PC-9 (cell line): ENCODE data around the gene FAM53A. TPM values are rescaled to one million over a fixed set of nuclear protein-coding genes. Genes with fewer than 3 reads are reported as not detected.

Experiments used
- BruUV-seq: library from RNA; stranded (reverse); fragments of 400-500 nt; replicated peaks from 2 replicates; lab custom pipeline; 2021; lab: Mats Ljungman, UMichigan
- CTCF ChIA-PET: fragments of 300-600 bp; sonication (Branson Sonifier 250); formaldehyde crosslinking; loops from one replicate; lab custom pipeline; 2022; ENCODE audit warnings: antibody characterized with exemption; lab: Charles Lee
- POLR2A ChIA-PET: fragments of 300-600 bp; sonication (Branson Sonifier 250); formaldehyde crosslinking; loops from one replicate; lab custom pipeline; 2022; ENCODE audit warnings: antibody characterized with exemption; ENCODE audit not compliant: unreplicated experiment; lab: Charles Lee
- DNase-seq, 2 experiments: peaks; one replicate each; pipeline versions ENCODE4 v3.0.0 to v3.0.0-alpha.2; 2015 to 2022; ENCODE audit warnings: mixed read lengths in 1 of 2
- H2AFZ ChIP-seq: fragments of 200-600 bp; sonication (generic); 2 replicates; pipeline ENCODE4 v1.8.1; 2017; ENCODE audit warnings: antibody characterized with exemption
- H3F3A ChIP-seq: fragments of 200-600 bp; sonication (generic); 2 replicates; pipeline ENCODE4 v1.8.1; 2017; ENCODE audit warnings: antibody characterized with exemption, mild to moderate bottlenecking, low read depth; ENCODE audit not compliant: insufficient read depth
- H3K27ac ChIP-seq: fragments of 200-600 bp; sonication (generic); 2 replicates; pipeline ENCODE4 v1.6.1; 2016; ENCODE audit warnings: mixed run types
- H3K27me3 ChIP-seq: fragments of 200-600 bp; sonication (generic); 2 replicates; pipeline ENCODE4 v1.6.1; 2016; ENCODE audit warnings: low read depth, mixed run types; ENCODE audit not compliant: insufficient read depth
- H3K36me3 ChIP-seq: fragments of 200-600 bp; sonication (generic); 2 replicates; pipeline ENCODE4 v1.6.1; 2016; ENCODE audit warnings: low read depth, mixed run types
- H3K4me1 ChIP-seq: fragments of 200-600 bp; sonication (generic); replicated peaks from 2 replicates; pipeline ENCODE4 v1.6.1; 2016; ENCODE audit warnings: mixed run types; ENCODE audit not compliant: insufficient read depth
- H3K4me2 ChIP-seq: fragments of 200-600 bp; sonication (generic); 2 replicates; pipeline ENCODE4 v1.6.1; 2017; ENCODE audit warnings: mixed run types
- H3K4me3 ChIP-seq: fragments of 200-600 bp; sonication (generic); 2 replicates; pipeline ENCODE4 v1.6.1; 2016; ENCODE audit warnings: mixed run types
- H3K79me2 ChIP-seq: fragments of 200-600 bp; sonication (generic); 2 replicates; pipeline ENCODE4 v1.6.1; 2017; ENCODE audit warnings: low read depth, mixed run types
- H3K9me2 ChIP-seq: fragments of 200-600 bp; sonication (generic); 2 replicates; pipeline ENCODE4 v1.8.1; 2017; ENCODE audit warnings: mild to moderate bottlenecking; ENCODE audit not compliant: insufficient read depth
- H3K9me3 ChIP-seq: fragments of 200-600 bp; sonication (generic); 2 replicates; pipeline ENCODE4 v1.8.1; 2016; ENCODE audit warnings: low read depth; ENCODE audit not compliant: insufficient read depth
- H4K20me1 ChIP-seq: fragments of 200-600 bp; sonication (generic); 2 replicates; pipeline ENCODE4 v1.8.1; 2017; ENCODE audit not compliant: insufficient read depth
- CTCF ChIP-seq: fragments of 200-600 bp; sonication (generic); conservative IDR thresholded peaks from 2 replicates; pipeline ENCODE4 v1.6.1; 2017; ENCODE audit warnings: mixed run types, antibody characterized with exemption, mild to moderate bottlenecking, moderate library complexity
- EZH2 ChIP-seq: fragments of 200-600 bp; sonication (generic); IDR thresholded peaks from 2 replicates; pipeline ENCODE4 v1.8.0; 2017; ENCODE audit warnings: antibody characterized with exemption, low read depth
- intact Hi-C: fragments of 100-400 bp; cut with micrococcal nuclease; formaldehyde crosslinking; loops from one replicate; pipeline ENCODE4 v1.10.0; 2022; ENCODE audit not compliant: unreplicated experiment
- total RNA-seq: library from RNA; stranded (reverse); gene quantifications from 2 replicates; pipeline ENCODE4 v1.2.3, GENCODE V29; 2021

FAM53A gene
- total RNA-seq, 1 experiment from 2014 or later: 4.0 TPM

GRCh38 chr4:1640190-1640589 lies 43.9 kb downstream of the FAM53A start:
- Histone ChIP-seq H3K27ac (no peak overlapping the region), H4K20me1 (no peaks in the 10 kb centered on the region; the same call in 1 of the 2 replicates), H3K4me3 (no peak overlapping the region), H3K27me3 (peaks cover 48% of the 10 kb centered on the region), H3K4me2 (no peak overlapping the region), H3K79me2 (no peaks in the 10 kb centered on the region), H3K9me3 (no peaks in the 10 kb centered on the region), H3K4me1 (no peaks in the 10 kb centered on the region), H3F3A (no peaks in the 10 kb centered on the region), H3K36me3 (no peaks in the 10 kb centered on the region), H2AFZ (no peak overlapping the region), H3K9me2 (no peaks in the 10 kb centered on the region)
- ChIA-PET POLR2A (no interaction called here), CTCF (no interaction called here)
- no peak for DNase-seq
- no peak for TF ChIP-seq EZH2
- no peak for TF ChIP-seq CTCF
- no TSS peak for BruUV-seq
- intact Hi-C loops: no loop called here

GRCh38 chr4:1639299-1639868 lies 44.7 kb downstream of the FAM53A start:
- no peak overlapping the region for H3K27ac ChIP-seq
- no peaks in the 10 kb centered on the region for H3K9me2 ChIP-seq
- BruUV-seq: no TSS peak
- no peaks in the 10 kb centered on the region for H3K79me2 ChIP-seq
- H3K4me2 ChIP-seq: no peak overlapping the region
- CTCF ChIA-PET: no interaction called here
- H3F3A ChIP-seq: no peaks in the 10 kb centered on the region
- POLR2A ChIA-PET: no interaction called here
- intact Hi-C loops: no loop called here
- TF ChIP-seq CTCF: no peak
- no peak for TF ChIP-seq EZH2
- no peak overlapping the region for H3K4me3 ChIP-seq
- DNase-seq: no peak
- H2AFZ ChIP-seq: no peak overlapping the region
- no peaks in the 10 kb centered on the region for H3K36me3 ChIP-seq
- H4K20me1 ChIP-seq: no peaks in the 10 kb centered on the region; the same call in 1 of the 2 replicates
- H3K9me3 ChIP-seq: no peaks in the 10 kb centered on the region
- H3K27me3 ChIP-seq: peaks cover 56% of the 10 kb centered on the region
- H3K4me1 ChIP-seq: no peaks in the 10 kb centered on the region

- Histone ChIP-seq H3K27ac (no peak overlapping the region), H3K4me2 (no peak overlapping the region), H2AFZ (no peak overlapping the region), H3K9me2 (no peaks in the 10 kb centered on the region), H4K20me1 (no peaks in the 10 kb centered on the region; the same call in 1 of the 2 replicates), H3F3A (no peaks in the 10 kb centered on the region), H3K4me1 (no peaks in the 10 kb centered on the region), H3K36me3 (no peaks in the 10 kb centered on the region), H3K79me2 (no peaks in the 10 kb centered on the region), H3K4me3 (no peak overlapping the region), H3K9me3 (no peaks in the 10 kb centered on the region), H3K27me3 (peaks cover 59% of the 10 kb centered on the region)
- ChIA-PET POLR2A (no interaction called here), CTCF (no interaction called here)
- TF ChIP-seq CTCF (no peak), EZH2 (no peak)
- intact Hi-C loops: no loop called here
- no TSS peak for BruUV-seq
- DNase-seq: no peak
These were observed 45.2 kb downstream of the FAM53A start for GRCh38 chr4:1638873-1639272.
